H9 (cell line): ENCODE results near the gene PLEKHM3. TPM values are rescaled to one million over a fixed set of nuclear protein-coding genes. Genes with fewer than 3 reads are reported as not detected.

ENCODE experiments used
- DNase-seq: peaks from one replicate; pipeline ENCODE4 v3.0.0-alpha.2; 2017
- H2AFZ ChIP-seq: one replicate; pipeline ENCODE4 v1.6.1; 2013; ENCODE audit warnings: mild to moderate bottlenecking, low read length, control low read depth, moderate library complexity
- H2AK5ac ChIP-seq: 2 replicates; pipeline ENCODE4 v1.6.1; 2013; ENCODE audit warnings: low read length, control low read depth, mixed read lengths; ENCODE audit not compliant: insufficient read length
- H2BK120ac ChIP-seq: one replicate; pipeline ENCODE4 v1.6.1; 2013; ENCODE audit warnings: low read depth, mild to moderate bottlenecking, low read length, control low read depth, inconsistent platforms; ENCODE audit not compliant: poor library complexity, severe bottlenecking
- H2BK12ac ChIP-seq: 2 replicates; pipeline ENCODE4 v1.6.1; 2013; ENCODE audit warnings: low read length, control low read depth, mixed read lengths, low read depth; ENCODE audit not compliant: insufficient read length
- H2BK15ac ChIP-seq: 2 replicates; pipeline ENCODE4 v1.6.1; 2013; ENCODE audit warnings: low read depth, low read length, control low read depth
- H2BK20ac ChIP-seq: one replicate; pipeline ENCODE4 v1.6.1; 2013; ENCODE audit warnings: low read depth, mild to moderate bottlenecking, low read length, control low read depth, inconsistent platforms; ENCODE audit not compliant: poor library complexity, severe bottlenecking
- H2BK5ac ChIP-seq: 2 replicates; pipeline ENCODE4 v1.6.1; 2013; ENCODE audit warnings: low read length, control low read depth, mixed read lengths; ENCODE audit not compliant: insufficient read length
- H3K14ac ChIP-seq: 2 replicates; pipeline ENCODE4 v1.6.1; 2013; ENCODE audit warnings: low read length, control low read depth; ENCODE audit not compliant: insufficient read depth
- H3K18ac ChIP-seq: 2 replicates; pipeline ENCODE4 v1.6.1; 2013; ENCODE audit warnings: low read depth, mild to moderate bottlenecking, mixed read lengths, low read length, control low read depth; ENCODE audit not compliant: insufficient read length
- H3K23ac ChIP-seq: 2 replicates; pipeline ENCODE4 v1.6.1; 2013; ENCODE audit warnings: low read length, control low read depth, mixed read lengths, low read depth; ENCODE audit not compliant: insufficient read length
- H3K23me2 ChIP-seq: 2 replicates; pipeline ENCODE4 v1.6.1; 2013; ENCODE audit warnings: low read depth, mild to moderate bottlenecking, mixed read lengths, low read length, control low read depth; ENCODE audit not compliant: insufficient read length, poor library complexity, severe bottlenecking
- H3K27ac ChIP-seq: 2 replicates; pipeline ENCODE4 v1.5.1; 2013; ENCODE audit warnings: low read length, control low read depth, mixed read lengths, low read depth; ENCODE audit not compliant: insufficient read length
- H3K27me3 ChIP-seq: 2 replicates; pipeline ENCODE4 v1.6.1; 2013; ENCODE audit warnings: low read length, control low read depth, inconsistent platforms; ENCODE audit not compliant: insufficient read depth
- H3K4ac ChIP-seq: 2 replicates; pipeline ENCODE4 v1.6.1; 2013; ENCODE audit warnings: low read depth, mild to moderate bottlenecking, control low read depth, inconsistent platforms, low read length, moderate library complexity
- H3K4me1 ChIP-seq: 2 replicates; pipeline ENCODE4 v1.6.1; 2013; ENCODE audit warnings: low read length, control low read depth, inconsistent platforms; ENCODE audit not compliant: insufficient read depth
- H3K4me2 ChIP-seq: 2 replicates; pipeline ENCODE4 v1.6.1; 2013; ENCODE audit warnings: low read length, control low read depth, mixed read lengths; ENCODE audit not compliant: insufficient read length, insufficient read depth
- H3K56ac ChIP-seq: 2 replicates; pipeline ENCODE4 v1.6.1; 2013; ENCODE audit warnings: low read depth, mild to moderate bottlenecking, mixed read lengths, low read length, control low read depth; ENCODE audit not compliant: insufficient read length
- H3K79me1 ChIP-seq: 2 replicates; pipeline ENCODE4 v1.6.1; 2013; ENCODE audit warnings: low read depth, mild to moderate bottlenecking, moderate library complexity, low read length, control low read depth, inconsistent platforms; ENCODE audit not compliant: insufficient read depth, poor library complexity, severe bottlenecking
- H3K79me2 ChIP-seq: 2 replicates; pipeline ENCODE4 v1.6.1; 2013; ENCODE audit warnings: low read length, control low read depth, inconsistent platforms; ENCODE audit not compliant: insufficient read depth
- H3K9ac ChIP-seq: 2 replicates; pipeline ENCODE4 v1.6.1; 2013; ENCODE audit warnings: low read length, control low read depth, mixed read lengths; ENCODE audit not compliant: insufficient read length; ENCODE audit errors: extremely low read depth
- H3K9me3 ChIP-seq: one replicate; pipeline ENCODE4 v1.6.1; 2013; ENCODE audit warnings: low read depth, low read length, inconsistent platforms; ENCODE audit not compliant: control insufficient read depth
- H3T11ph ChIP-seq: one replicate; pipeline ENCODE4 v1.6.1; 2013; ENCODE audit warnings: mild to moderate bottlenecking, low read length, control low read depth, inconsistent platforms
- H4K20me1 ChIP-seq: one replicate; pipeline ENCODE4 v1.6.1; 2013; ENCODE audit not compliant: control insufficient read depth, insufficient read length, insufficient read depth
- H4K5ac ChIP-seq: 2 replicates; pipeline ENCODE4 v1.6.1; 2013; ENCODE audit warnings: low read depth, mild to moderate bottlenecking, mixed read lengths, low read length, control low read depth; ENCODE audit not compliant: insufficient read length
- H4K8ac ChIP-seq: replicated peaks from 2 replicates; pipeline ENCODE4 v1.6.1; 2013; ENCODE audit warnings: low read length, control low read depth, mixed read lengths, low read depth; ENCODE audit not compliant: insufficient read length
- H4K91ac ChIP-seq: 2 replicates; pipeline ENCODE4 v1.6.1; 2013; ENCODE audit warnings: low read depth, mild to moderate bottlenecking, moderate library complexity, mixed read lengths, low read length, control low read depth; ENCODE audit not compliant: insufficient read length
- H3K27ac Mint-ChIP-seq, 3 experiments: 2 replicates in 2 of 3; 3 replicates in 1 of 3; pipeline ENCODE4 v1.8.0; 2020 to 2021; ENCODE audit warnings: mixed read lengths in 3 of 3, mild to moderate bottlenecking in 1 of 3, moderate library complexity in 1 of 3
- H3K27me3 Mint-ChIP-seq: 2 replicates; pipeline ENCODE4 v1.8.0; 2021; ENCODE audit warnings: low read depth, mild to moderate bottlenecking, moderate library complexity, mixed read lengths
- H3K36me3 Mint-ChIP-seq, 3 experiments: 2 replicates in 2 of 3; 3 replicates in 1 of 3; pipeline ENCODE4 v1.8.0; 2020 to 2021; ENCODE audit warnings: low read depth in 3 of 3, mixed read lengths in 3 of 3; ENCODE audit not compliant: insufficient read depth in 1 of 3
- H3K4me1 Mint-ChIP-seq, 2 experiments: 2 replicates each; pipeline ENCODE4 v1.8.0; 2020; ENCODE audit warnings: mixed read lengths in 2 of 2
- H3K4me3 Mint-ChIP-seq, 2 experiments: 2 replicates in 1 of 2; 3 replicates in 1 of 2; pipeline ENCODE4 v1.8.0; 2020 to 2021; ENCODE audit warnings: mild to moderate bottlenecking in 2 of 2, mixed read lengths in 2 of 2, moderate library complexity in 1 of 2
- H3K9me3 Mint-ChIP-seq, 2 experiments: 2 replicates in 1 of 2; 3 replicates in 1 of 2; pipeline ENCODE4 v1.8.0; 2020; ENCODE audit warnings: mild to moderate bottlenecking in 2 of 2, mixed read lengths in 2 of 2, moderate library complexity in 1 of 2
- WGBS: extraction: QIAGEN DNeasy Blood & Tissue Kit; methylation state at CpG from one replicate; pipeline ENCODE4 v1.1.7; 2013; ENCODE audit warnings: missing lambda C conversion rate, low lambda C conversion rate, mixed read lengths; ENCODE audit not compliant: insufficient read length; ENCODE audit errors: extremely low coverage; 5-methylcytosine and 5-hydroxymethylcytosine counted together
- total RNA-seq: library from RNA; stranded (reverse); gene quantifications from 2 replicates; pipeline ENCODE4 v1.2.1, GENCODE V29; 2021
- TF ChIP-seq, protein P1 (sequence below): fragments of 200-600 bp; sonication (generic); conservative IDR thresholded peaks from 3 replicates; pipeline ENCODE4 v1.8.0; 2021; ENCODE audit warnings: antibody characterized with exemption, mild to moderate bottlenecking

The PLEKHM3 gene
- total RNA-seq, 1 experiment from 2014 or later: 7.5 TPM

DNA sequence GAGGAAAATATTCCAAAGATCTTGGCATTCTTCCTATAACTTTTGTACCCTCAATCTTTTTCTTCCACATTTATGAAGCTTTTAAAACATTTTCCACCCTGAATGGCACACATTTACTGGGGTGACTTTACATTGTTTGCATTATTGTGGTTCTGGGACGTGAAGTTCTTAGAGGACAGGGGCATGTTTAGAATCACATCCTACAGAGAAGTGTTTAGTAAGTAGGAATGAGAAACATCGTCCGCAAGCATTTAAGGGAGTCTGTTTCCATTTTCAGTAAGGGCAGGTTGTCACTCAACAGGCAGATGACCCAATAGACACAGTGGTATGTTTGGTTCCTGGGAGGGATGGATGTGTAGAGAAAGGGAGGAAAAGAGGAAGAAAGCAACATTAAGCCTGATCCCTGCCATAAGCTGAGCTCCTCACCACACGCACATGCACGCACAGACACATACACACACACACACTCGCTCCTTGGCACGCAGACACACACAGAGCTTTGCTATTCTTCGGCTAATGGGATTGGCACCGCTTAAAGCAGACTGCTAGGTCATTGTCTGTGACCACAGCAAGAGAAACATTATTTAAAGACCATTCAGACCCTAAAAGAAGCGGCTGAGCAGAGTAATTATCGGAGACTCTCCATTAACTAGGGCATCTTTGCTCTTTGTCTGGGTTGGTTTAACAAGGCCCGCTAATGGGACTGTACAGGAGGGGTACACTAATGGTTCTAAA is 14.2 kb upstream of the PLEKHM3 start:
- Histone ChIP-seq H3K9me3 (no peaks in the 10 kb centered on the region), H3K4ac (no peak overlapping the region), H3T11ph (no peak overlapping the region), H3K18ac (no peak overlapping the region), H3K9ac (no peak overlapping the region), H2AFZ (peak overlapping the region; percentile 1), H3K79me1 (no peaks in the 10 kb centered on the region), H3K27me3 (no peaks in the 10 kb centered on the region), H2BK120ac (no peak overlapping the region), H4K91ac (no peak overlapping the region), H3K23ac (no peak overlapping the region), H2BK20ac (no peak overlapping the region), H3K27ac (no peak overlapping the region), H2BK5ac (no peak overlapping the region), H4K5ac (no peak overlapping the region), H4K8ac (peak overlapping the region; percentile 11), H2BK15ac (no peak overlapping the region), H3K14ac (no peak overlapping the region), H4K20me1 (no peaks in the 10 kb centered on the region), H2AK5ac (no peak overlapping the region), H2BK12ac (no peak overlapping the region), H3K23me2 (no peaks in the 10 kb centered on the region), H3K79me2 (no peaks in the 10 kb centered on the region), H3K4me1 (peaks cover 2% of the 10 kb centered on the region; the same call in 1 of the 2 replicates), H3K56ac (no peak overlapping the region), H3K4me2 (no peak overlapping the region)
- Mint-ChIP-seq H3K36me3 (peaks cover 0 to 4% (median 0%) of the 10 kb centered on the region in 3 experiments; a peak in 2 of 7 replicates), H3K27me3 (no peaks in the 10 kb centered on the region), H3K27ac (no peak overlapping the region; a peak in 1 of 7 replicates), H3K9me3 (peaks cover 3% of the 10 kb centered on the region in 2 experiments; a peak in 3 of 5 replicates), H3K4me3 (no peak overlapping the region), H3K4me1 (peaks cover 27 to 31% of the 10 kb centered on the region in 2 experiments)
- no peak for DNase-seq
- WGBS: no CpG with 5 or more reads among the region's 12 CpGs
- TF ChIP-seq, protein P1, sequence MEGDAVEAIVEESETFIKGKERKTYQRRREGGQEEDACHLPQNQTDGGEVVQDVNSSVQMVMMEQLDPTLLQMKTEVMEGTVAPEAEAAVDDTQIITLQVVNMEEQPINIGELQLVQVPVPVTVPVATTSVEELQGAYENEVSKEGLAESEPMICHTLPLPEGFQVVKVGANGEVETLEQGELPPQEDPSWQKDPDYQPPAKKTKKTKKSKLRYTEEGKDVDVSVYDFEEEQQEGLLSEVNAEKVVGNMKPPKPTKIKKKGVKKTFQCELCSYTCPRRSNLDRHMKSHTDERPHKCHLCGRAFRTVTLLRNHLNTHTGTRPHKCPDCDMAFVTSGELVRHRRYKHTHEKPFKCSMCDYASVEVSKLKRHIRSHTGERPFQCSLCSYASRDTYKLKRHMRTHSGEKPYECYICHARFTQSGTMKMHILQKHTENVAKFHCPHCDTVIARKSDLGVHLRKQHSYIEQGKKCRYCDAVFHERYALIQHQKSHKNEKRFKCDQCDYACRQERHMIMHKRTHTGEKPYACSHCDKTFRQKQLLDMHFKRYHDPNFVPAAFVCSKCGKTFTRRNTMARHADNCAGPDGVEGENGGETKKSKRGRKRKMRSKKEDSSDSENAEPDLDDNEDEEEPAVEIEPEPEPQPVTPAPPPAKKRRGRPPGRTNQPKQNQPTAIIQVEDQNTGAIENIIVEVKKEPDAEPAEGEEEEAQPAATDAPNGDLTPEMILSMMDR: no peak
